ENCODE results near the gene C18orf63.

DNA sequence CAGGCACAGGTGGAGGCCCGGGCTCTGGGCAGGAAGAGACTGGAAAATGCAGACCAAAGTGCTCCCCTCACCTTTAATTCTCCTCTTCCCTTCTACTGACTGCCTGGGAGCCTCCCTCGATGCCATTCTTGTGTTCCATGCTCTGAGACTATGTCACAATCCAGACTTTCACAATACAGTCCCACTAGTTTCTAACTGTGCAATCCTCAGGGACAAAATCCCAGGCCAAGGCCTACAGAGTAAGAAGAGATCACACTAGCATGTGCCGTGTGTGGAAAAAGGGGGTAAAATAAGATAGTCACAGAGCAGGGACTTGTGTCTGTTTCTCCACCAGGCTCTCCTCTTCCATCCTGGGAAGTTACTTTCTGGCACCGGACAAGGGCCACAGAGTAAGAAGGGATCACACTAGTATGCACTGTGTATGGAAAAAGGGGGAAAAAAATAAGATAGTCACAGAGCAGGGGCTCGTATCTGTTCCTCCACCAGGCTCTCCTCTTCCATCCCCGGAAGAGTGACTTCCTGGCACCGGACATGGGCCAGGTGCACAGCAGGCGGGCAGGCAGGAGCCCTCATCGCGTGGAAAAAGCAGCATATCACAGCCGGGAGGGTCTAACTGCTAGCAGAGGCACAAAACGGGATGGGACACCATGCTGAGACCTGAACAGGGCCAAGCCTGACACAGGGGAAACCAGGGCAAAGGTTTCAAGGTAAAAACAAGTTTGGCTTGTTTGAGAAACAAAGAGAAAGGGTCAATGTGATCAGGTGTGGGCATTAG is 33.5 kb upstream of the C18orf63 start:
- TF ChIP-seq POLR2A (IDR thresholded peaks at IDR 0.05) (no peak), EP300 (IDR thresholded peaks at IDR 0.05) (no peak), POLR2AphosphoS5 (IDR thresholded peaks at IDR 0.05) (peak; percentile 19)
- TF ChIP-seq, protein P1, sequence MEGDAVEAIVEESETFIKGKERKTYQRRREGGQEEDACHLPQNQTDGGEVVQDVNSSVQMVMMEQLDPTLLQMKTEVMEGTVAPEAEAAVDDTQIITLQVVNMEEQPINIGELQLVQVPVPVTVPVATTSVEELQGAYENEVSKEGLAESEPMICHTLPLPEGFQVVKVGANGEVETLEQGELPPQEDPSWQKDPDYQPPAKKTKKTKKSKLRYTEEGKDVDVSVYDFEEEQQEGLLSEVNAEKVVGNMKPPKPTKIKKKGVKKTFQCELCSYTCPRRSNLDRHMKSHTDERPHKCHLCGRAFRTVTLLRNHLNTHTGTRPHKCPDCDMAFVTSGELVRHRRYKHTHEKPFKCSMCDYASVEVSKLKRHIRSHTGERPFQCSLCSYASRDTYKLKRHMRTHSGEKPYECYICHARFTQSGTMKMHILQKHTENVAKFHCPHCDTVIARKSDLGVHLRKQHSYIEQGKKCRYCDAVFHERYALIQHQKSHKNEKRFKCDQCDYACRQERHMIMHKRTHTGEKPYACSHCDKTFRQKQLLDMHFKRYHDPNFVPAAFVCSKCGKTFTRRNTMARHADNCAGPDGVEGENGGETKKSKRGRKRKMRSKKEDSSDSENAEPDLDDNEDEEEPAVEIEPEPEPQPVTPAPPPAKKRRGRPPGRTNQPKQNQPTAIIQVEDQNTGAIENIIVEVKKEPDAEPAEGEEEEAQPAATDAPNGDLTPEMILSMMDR (IDR thresholded peaks at IDR 0.05) = no peak
